OCI-LY3 (cell line): Measurements from ENCODE around the gene ALX3.

Experiments used
- H2AFZ ChIP-seq: fragments of 200-600, 300-600 bp; shearing (Covaris generic); 2 replicates; pipeline ENCODE4 v1.6.0; 2014; ENCODE audit warnings: antibody characterized with exemption, low read depth, low read length
- H3K27ac ChIP-seq: fragments of 200-600, 300-600 bp; sonication (generic); 2 replicates; pipeline ENCODE4 v1.5.1; 2014; ENCODE audit warnings: mild to moderate bottlenecking, low read length, moderate library complexity, mixed read lengths
- H3K27me3 ChIP-seq: fragments of 200-600, 300-600 bp; sonication (generic); 2 replicates; pipeline ENCODE4 v1.6.1; 2014; ENCODE audit warnings: low read depth, low read length, mixed read lengths
- H3K36me3 ChIP-seq: fragments of 200-600, 300-600 bp; sonication (generic); replicated peaks from 2 replicates; pipeline ENCODE3; 2014; ENCODE audit warnings: low read depth, low read length, mixed read lengths
- H3K4me1 ChIP-seq: fragments of 300-600, 200-600 bp; sonication (generic); 2 replicates; pipeline ENCODE4 v1.6.1; 2014; ENCODE audit warnings: low read length, mixed read lengths
- H3K4me2 ChIP-seq: fragments of 200-600, 300-600 bp; sonication (generic); 2 replicates; pipeline ENCODE4 v1.6.1; 2014; ENCODE audit warnings: low read length, mixed read lengths
- H3K4me3 ChIP-seq: fragments of 300-600, 200-600 bp; sonication (generic); 2 replicates; pipeline ENCODE4 v1.5.1; 2014; ENCODE audit warnings: antibody characterized with exemption, mild to moderate bottlenecking, low read length, moderate library complexity
- H3K79me2 ChIP-seq: fragments of 300-600, 200-600 bp; shearing (Covaris generic); 2 replicates; pipeline ENCODE4 v1.6.1; 2014; ENCODE audit warnings: mild to moderate bottlenecking, low read length, mixed read lengths
- H3K9ac ChIP-seq: fragments of 300-600, 200-600 bp; shearing (Covaris generic); 2 replicates; pipeline ENCODE4 v1.6.0; 2014; ENCODE audit warnings: mild to moderate bottlenecking, low read length, moderate library complexity
- H3K9me3 ChIP-seq: fragments of 200-600, 300-600 bp; shearing (Covaris generic); 2 replicates; pipeline ENCODE4 v1.6.1; 2014; ENCODE audit warnings: low read length, mixed read lengths; ENCODE audit not compliant: insufficient read depth
- H4K20me1 ChIP-seq: fragments of 200-600, 300-600 bp; sonication (generic); 2 replicates; pipeline ENCODE4 v1.6.1; 2016; ENCODE audit warnings: low read length, mixed read lengths; ENCODE audit not compliant: insufficient read depth
- CTCF ChIP-seq: fragments of 200-600, 300-600 bp; sonication (generic); IDR thresholded peaks from 2 replicates; pipeline ENCODE4 v1.5.1; 2014; ENCODE audit warnings: antibody characterized with exemption, low read length, low read depth
- EZH2phosphoT487 ChIP-seq: fragments of 200-600 bp; shearing (Covaris generic); IDR thresholded peaks from 2 replicates; pipeline ENCODE4 v1.6.1; 2018; ENCODE audit warnings: antibody characterized with exemption, mixed run types, low read depth

Gene ALX3

DNA sequence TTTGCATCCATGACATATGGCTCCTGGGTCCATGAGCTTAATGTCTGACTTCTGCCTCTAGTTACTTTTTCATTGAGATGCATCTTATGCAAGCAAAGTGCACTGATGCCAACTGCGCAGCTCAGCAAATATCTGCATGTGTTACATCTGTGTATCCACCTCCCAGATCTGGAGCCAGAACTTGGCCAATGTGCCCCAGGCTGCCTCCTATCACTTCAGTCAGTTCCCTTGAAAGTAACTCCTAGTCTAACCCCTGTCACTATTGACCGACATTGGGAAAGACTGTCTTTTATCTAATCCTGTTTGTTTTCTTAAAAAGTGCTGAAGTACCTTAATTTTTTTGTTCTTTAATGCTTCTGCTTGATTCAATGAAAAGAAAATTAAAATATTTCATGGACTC is 22.5 kb upstream of the ALX3 start:
- TF ChIP-seq CTCF (no peak), EZH2phosphoT487 (no peak)
- no peak overlapping the region for H3K4me3 ChIP-seq

DNA sequence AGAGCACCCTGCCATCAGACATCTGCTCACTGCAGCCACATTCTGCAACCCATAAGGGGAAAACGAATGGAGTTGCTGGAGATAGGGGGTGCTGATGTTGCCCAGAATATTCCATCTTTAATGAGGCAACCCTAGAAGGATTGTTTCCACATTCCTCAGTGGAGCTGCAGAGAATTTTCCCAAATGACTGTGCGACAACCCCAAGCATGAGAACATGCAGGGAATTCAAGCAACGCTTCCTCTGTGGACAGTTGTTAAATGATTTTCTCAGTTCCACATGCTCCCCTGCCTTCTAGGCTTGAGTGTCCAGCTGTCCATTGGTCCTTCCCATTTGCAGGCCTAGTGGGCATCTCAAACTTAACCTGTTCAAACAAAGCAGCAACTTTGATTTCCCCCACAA is 21.3 kb upstream of the ALX3 start:
- Histone ChIP-seq H3K79me2 (no peaks in the 10 kb centered on the region), H3K9ac (no peak overlapping the region), H3K9me3 (no peaks in the 10 kb centered on the region), H3K27ac (no peak overlapping the region), H2AFZ (no peak overlapping the region), H3K4me3 (no peak overlapping the region), H3K27me3 (no peaks in the 10 kb centered on the region), H3K4me2 (no peak overlapping the region), H3K36me3 (no peaks in the 10 kb centered on the region), H4K20me1 (no peaks in the 10 kb centered on the region), H3K4me1 (peaks cover 35% of the 10 kb centered on the region)
- TF ChIP-seq EZH2phosphoT487, result no peak
- no peak for TF ChIP-seq CTCF

More for the DNA sequence above, 22.5 kb upstream of the ALX3 start:
- Histone ChIP-seq H3K36me3 (no peaks in the 10 kb centered on the region), H3K27me3 (no peaks in the 10 kb centered on the region), H3K27ac (no peak overlapping the region), H3K4me1 (peaks cover 23% of the 10 kb centered on the region), H2AFZ (no peak overlapping the region), H4K20me1 (no peaks in the 10 kb centered on the region), H3K4me2 (no peak overlapping the region), H3K9me3 (no peaks in the 10 kb centered on the region), H3K9ac (no peak overlapping the region), H3K79me2 (no peaks in the 10 kb centered on the region)

- H3K4me3 ChIP-seq, result no peak overlapping the region
- TF ChIP-seq EZH2phosphoT487, result no peak
- TF ChIP-seq CTCF, result no peak
- H2AFZ ChIP-seq, result no peak overlapping the region
- H3K36me3 ChIP-seq, result no peaks in the 10 kb centered on the region
- H3K79me2 ChIP-seq, result no peaks in the 10 kb centered on the region
- no peak overlapping the region for H3K9ac ChIP-seq
- no peaks in the 10 kb centered on the region for H3K27me3 ChIP-seq
- H4K20me1 ChIP-seq, result no peaks in the 10 kb centered on the region
- no peak overlapping the region for H3K4me2 ChIP-seq
- peaks cover 39% of the 10 kb centered on the region for H3K4me1 ChIP-seq
- H3K27ac ChIP-seq, result no peak overlapping the region
- H3K9me3 ChIP-seq, result no peaks in the 10 kb centered on the region
These were observed 20.9 kb upstream of the ALX3 start for GRCh38 chr1:110091381-110091780.

DNA sequence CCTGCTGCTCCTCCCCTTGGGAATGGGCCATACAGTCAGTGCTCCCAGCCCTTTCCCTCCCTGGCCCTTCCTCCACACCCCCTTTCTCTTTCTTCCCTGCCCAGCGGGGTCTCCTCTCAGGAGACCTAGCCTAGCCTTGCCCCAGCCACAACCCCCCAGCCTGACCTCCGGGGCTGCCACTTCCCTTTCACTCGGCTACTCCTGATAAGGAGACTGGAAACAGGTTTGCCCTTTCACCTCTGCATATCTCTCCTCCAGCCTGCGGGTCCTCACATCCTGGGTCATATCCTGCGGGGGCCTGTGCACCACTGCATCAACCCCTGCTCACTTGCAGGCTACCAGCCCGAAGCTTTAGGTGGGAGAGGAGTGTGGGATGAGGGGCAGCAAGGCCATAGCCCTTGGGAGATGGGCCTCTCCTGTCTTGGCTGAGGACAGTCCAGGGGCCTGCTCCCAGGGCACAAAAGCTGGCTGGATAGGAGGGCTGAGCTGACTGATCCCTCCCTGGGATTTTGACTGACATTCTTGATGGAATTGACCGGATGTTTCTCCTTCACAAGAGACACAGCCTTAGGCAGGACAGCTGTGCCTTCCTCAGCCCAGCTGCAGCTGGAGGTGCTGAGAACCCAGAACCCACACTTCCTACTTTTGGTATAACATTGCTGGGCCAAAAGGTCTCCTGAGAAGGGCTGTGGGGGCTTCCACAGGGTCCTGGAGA is 19.2 kb upstream of the ALX3 start:
- Histone ChIP-seq H3K4me2 (no peak overlapping the region), H3K9me3 (no peaks in the 10 kb centered on the region), H4K20me1 (no peaks in the 10 kb centered on the region), H3K27me3 (peaks cover 11% of the 10 kb centered on the region), H2AFZ (no peak overlapping the region), H3K9ac (no peak overlapping the region), H3K4me3 (no peak overlapping the region), H3K36me3 (no peaks in the 10 kb centered on the region), H3K27ac (no peak overlapping the region), H3K79me2 (no peaks in the 10 kb centered on the region), H3K4me1 (peaks cover 55% of the 10 kb centered on the region)
- TF ChIP-seq CTCF (no peak), EZH2phosphoT487 (no peak)
